Colon (tissue), 2 donors: ENCODE results near the gene CRYAA.
"Not testable (repeated sequence)": the region's sequence is repeated elsewhere in the genome, so short reads cannot be mapped to it uniquely, and the experiment has no call there.

Experiments used
- FAIRE-seq: peaks from 2 replicates; lab custom pipeline; 2012; peaks lifted over from hg19 to GRCh38; lab: Jason Lieb, UNC
- donor health status: control.
- donor health status: control.

The CRYAA gene

DNA sequence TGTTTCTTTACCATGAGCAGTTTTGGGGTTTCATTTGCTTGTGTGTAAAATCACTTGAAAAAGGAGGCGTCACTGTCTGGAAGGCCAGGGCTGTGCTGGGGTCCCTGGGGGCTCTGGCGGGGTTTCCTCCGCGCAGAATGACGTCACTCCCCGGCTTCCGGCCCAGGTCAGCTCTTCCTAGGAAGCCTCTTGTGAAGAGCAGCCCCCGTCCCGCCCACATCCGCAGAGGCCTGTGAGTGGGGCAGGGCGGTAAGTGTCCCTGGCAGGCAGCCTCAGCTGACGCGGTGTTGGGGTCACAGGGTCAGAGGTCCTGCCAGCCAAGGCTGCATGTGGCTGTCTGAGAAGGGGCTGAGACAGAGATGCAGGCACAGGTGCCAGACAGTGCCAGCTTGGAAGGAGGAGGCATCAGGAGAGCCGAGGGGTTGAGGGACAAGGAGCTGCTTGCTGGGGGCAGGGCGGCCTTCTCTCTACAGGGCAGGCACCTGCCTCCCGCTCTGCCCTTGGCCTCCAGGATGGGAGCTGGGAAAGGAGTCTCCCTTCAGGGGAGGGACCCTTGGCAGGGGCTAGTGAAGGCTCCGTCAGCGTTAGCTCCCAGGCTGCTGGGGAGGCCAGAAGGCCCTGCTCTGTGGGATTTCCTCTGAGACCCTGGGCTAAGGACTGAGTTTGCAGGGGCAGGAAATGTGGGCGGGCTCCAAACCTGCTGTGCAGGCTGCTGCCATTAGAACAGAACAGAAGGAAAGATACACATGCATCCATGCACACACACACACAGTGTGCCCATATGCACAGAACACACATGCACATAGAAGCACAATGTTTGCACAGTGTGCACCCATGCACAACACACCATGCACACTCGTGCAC lies 8.5 kb downstream of the CRYAA start:
- not testable (repeated sequence) for FAIRE-seq

DNA sequence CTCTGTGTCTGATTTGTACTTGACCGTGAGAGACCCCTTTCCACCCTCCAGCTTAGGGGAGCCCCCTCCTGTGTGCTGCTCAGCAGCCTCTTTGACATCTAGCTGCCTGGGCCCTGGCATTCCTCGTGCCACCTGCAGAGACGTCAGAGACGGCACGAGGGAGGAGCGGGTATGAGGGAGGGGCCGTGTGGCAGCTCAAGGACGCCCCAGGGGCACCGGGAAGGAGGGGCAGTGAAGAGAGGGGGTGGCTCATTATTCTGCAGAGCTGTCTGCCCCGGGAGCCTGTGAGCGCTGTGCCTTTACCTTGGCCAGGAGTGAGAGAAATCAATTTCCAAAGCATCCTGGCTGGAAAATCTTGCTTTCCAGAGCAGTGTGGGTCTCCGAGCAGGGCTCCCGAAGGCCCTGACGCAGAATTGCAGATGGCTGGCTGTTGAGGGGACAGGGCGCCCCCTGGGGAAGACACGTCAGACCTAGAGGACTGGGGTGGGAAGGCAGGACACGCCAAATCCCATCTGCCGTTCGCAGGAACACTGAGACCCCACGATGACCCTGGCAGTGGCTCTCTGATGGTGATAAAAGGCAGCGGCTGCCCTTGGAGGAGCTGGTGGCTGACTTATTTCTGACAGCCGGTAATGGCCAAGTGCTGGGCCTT lies 9.5 kb downstream of the CRYAA start:
- not testable (repeated sequence) for FAIRE-seq

DNA sequence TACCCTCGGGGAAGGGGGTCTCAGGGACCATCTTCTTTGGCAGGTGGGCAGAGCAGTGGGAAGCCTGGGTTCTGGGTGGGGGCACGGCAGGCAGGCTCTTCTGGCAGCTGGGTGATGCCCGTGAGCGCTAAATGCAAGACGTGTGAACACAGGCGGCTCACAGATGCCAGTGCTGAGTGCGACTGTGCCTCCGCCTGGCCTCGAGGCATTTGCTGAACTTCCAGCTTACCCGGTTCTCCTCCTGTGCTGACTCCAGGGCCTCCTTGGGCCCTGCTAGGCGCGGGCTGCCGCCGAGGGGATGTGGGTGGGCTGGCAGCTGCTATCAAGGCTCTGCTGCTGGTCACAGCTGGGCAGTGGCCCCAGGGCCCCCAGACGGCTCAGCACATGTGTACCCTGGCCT lies 12.2 kb downstream of the CRYAA start:
- FAIRE-seq, result not testable (repeated sequence)

DNA sequence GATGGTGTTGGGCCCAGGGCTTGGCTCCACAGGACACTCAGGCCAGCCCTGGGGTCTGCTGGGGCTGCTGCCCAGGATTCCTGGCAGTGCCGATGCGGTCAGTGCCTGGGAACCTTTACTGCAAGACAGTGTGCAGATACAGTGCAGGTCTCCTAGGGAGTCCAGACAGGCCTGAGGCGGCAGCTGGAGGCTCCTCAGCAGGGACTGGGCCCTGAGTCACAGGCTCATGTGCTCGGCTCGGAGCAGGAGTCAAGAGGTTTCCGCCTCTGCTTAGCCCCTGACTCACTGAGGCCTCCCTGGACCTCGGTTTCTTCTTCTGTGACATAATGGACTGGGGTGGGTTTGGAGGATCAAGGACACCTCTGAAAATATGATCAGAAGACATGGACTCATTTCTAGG lies 18.5 kb downstream of the CRYAA start:
- not testable (repeated sequence) for FAIRE-seq

DNA sequence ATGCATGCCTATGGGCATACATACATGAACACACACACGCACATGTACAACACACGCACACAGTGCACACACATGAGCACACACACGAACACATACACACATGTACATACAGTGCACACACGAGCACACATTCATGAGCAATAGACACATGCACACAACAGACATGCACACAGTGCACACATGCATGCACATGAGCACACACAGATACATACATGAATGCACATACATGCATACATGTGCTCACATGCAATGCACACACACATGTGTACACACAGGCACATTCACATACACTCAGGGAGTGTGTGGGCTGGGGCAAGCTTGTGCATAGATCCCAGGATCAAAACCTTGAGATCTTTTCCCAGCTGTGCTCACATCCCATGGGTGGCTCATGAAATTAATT lies 18.9 kb downstream of the CRYAA start:
- no peak for FAIRE-seq

DNA sequence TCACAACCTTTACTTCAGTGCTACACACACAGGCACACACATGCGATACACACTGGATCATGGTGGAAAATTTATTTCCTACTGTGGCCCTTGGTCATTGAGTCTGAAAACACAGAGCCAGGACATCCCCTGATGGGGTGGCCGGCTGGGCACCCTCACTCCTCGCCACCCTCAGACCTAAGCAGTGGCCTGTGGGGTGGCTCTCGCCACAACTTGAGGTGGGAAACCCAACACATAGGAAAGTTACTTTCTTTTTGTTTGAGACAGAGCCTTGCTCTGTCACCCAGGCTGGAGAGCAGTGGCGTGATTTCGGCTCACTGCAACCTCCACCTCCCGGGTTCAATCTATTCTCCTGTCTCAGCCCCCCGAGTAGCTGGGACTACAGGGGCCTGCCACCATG lies 19.4 kb downstream of the CRYAA start:
- FAIRE-seq, result no peak

DNA sequence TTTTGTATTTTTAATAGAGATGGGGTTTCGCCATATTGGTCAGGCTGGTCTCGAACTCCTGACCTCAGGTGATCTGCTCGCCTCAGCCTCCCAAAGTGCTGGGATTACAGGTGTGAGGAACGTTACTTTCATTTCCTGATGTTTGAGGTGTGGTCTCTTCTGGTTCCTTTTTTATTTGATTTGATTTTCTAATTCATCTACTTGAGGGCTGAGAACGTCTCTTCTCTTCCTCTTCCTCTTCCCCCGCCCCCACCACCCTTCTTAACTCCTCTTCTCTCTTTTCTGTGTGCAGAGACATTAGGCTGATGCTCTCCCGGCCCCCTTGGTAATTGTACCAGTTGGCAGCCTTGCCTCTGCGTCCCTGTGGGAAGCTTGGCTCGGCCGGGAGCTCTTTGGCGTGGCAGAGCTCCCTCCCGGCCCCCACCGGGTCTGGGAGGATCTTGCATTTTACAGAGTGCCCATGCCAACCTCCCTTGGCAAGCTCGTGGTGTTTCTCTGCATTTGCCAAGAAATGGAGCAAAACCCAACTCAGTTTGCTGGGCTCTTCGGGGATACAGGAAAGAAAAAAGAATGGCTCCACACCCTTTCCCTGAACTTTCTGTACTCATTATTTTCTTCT lies 19.9 kb downstream of the CRYAA start:
- no peak for FAIRE-seq

DNA sequence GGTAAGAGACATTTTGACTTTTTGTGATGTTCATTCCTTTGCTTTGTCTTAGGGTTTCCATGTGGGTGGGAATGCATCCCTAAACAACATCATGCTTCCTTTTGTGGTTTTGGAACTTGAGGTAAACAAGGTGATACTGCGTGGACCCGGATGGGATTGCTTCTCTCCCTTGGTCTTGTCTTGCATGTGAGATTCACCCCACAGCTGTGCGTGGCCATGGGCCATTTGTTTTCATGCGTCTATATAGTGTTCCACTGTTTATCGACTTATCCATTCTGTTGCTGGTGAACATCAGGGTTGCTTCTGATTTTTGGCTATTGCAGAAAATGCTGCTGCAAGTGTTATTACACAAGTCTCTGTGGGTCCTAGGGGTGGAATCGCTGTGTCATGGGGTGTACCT lies 21.1 kb downstream of the CRYAA start:
- no peak for FAIRE-seq

DNA sequence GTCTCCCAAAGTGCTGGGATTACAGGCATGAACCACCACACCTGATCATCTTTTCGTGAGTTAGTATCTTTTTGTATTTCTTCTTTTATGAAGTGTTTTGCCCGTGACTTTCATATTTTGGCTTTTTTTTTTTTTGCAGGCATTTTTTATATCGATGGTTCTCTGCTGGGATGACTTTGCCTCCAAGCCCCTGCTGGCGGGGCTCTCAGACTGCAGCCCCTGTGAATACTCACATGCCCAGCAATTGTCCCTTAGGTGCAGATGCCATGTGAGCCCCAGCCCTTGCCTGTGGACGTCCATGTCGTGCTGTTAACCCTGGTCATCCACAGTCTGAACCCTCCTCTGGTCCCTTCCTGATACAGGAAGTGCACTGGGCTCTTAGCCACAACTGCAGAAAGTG lies 21.7 kb downstream of the CRYAA start:
- FAIRE-seq, result no peak

DNA sequence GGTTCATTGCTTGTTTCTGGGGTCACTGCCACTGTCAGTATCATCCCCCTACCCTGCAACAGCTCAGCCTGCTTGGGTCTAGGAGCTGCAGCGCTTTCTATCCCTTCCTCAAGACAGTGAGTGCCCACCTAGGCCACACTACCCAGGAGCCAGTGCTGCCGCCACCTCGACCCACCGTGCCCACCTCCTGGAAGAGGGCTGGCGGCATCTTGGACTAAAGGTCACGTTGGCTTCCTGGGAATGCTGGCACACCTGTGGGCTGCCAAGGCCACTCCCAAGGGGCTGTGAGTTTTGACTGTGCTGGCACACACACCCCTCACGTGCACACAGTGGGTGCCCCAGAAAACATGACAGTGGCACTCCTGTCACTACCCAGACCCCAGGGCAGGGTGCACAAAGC lies 22.1 kb downstream of the CRYAA start:
- no peak for FAIRE-seq

DNA sequence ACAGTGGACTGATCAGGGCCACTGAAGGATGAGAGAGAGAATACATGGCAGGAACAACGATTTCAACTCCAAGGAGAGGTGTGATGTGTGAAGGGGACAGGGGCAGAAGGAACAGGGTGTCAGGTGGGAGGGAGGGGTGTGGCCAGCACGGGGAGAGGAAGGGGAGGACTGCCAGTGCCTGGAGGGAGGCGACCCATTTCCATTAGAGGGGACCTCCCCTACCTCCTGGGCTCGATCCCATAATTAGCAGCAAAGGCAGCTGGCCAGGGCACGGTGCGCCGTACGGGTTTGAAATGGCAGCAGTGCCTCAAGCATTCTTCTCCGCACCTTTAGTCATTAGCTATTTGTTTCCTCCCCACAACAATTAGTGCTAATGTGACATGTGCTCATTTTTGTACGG lies 22.7 kb downstream of the CRYAA start:
- FAIRE-seq, result no peak

DNA sequence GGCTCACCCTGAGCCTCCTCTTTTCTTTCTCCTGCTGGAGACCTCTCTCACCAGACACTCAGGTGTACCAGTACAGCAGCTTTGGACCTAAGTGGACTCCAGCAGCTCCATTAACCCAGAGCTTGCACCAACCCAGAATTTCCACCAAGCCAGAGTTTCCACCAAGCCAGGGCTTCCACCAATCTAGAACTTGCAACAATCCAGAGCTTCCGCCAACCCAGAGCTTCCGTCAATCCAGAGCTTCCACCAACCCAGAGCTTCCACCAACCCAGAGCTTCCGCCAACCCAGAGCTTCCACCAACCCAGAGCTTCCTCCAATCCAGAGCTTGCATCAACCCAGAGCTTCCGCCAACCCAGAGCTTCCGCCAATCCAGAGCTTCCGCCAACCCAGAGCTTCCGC lies 23.2 kb downstream of the CRYAA start:
- no peak for FAIRE-seq

DNA sequence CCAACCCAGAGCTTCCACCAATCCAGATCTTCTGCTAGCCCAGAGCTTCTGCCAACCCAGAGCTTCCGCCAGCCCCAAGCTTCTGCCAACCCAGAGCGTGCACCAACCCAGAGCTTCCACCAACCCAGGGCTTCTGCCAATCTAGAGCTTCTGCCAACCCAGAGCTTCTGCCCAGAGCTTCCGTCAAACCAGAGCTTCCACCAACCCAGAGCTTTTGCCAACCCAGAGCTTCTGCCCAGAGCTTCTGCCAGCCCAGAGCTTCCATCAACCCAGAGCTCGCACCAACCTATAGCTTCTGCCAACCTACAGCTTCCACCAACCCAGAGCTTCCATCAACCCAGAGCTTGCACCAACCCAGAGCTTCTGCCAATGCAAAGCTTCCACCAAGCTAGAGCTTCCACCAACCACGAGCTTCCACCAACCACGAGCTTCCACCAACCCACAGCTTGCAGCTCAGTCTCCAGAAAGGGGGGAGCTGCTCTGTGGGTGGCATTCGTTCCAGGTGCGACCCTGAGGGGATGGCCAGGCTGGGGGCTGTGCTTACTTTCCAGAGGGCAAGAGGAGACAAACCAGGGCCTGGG lies 23.8 kb downstream of the CRYAA start:
- FAIRE-seq, result no peak

DNA sequence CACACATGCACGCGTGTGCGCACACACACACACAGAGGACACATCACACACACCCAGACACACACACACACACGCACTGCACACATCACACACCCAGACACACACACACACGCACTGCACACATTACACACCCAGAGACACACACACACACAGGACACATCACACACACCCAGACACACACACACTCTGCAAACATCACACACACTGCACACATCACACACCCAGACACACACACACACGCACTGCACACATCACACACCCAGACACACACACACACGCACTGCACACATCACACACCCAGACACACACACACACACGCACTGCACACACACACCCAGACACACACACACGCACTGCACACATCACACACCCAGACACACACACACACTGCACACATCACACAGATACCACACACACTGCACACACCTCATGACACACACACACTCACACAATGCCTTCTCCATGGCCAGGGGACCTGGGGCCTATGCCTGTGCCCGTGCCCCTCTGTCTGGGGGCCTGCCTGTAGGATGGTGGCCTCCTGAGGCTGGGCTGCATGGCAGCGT lies 24.4 kb downstream of the CRYAA start:
- FAIRE-seq, result no peak

DNA sequence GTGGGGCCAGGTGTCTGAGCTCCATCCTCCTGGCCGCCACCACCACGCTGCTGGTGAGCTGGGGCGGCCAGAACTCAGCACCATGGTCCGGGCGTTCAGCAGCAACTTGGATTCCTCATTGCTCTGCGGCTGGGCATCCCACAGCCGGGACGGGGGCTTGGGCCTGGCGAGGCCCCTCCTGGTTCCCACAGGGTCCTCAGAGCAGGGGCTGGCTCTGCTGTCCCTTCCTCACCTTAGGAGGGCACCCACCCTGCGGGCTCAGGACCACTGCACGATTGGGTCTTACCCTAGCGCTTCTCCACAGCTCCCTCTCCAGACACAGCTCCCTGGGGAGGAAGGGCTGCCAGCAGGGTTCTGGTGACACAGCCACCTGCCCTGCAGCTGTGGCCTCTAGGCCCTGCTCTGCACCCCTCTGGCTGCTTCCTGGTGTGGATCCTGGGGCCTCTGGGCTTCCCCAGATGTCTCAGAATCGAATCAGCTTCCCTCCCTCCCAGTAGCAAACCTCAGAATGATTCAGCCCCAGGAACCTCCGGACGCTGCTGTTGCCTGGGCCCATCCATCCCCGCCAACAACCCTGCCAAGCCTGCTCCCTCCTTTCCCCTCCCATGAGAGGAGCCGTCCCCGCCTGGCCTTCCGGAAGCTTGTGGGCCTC lies 25.0 kb downstream of the CRYAA start:
- FAIRE-seq, result no peak

DNA sequence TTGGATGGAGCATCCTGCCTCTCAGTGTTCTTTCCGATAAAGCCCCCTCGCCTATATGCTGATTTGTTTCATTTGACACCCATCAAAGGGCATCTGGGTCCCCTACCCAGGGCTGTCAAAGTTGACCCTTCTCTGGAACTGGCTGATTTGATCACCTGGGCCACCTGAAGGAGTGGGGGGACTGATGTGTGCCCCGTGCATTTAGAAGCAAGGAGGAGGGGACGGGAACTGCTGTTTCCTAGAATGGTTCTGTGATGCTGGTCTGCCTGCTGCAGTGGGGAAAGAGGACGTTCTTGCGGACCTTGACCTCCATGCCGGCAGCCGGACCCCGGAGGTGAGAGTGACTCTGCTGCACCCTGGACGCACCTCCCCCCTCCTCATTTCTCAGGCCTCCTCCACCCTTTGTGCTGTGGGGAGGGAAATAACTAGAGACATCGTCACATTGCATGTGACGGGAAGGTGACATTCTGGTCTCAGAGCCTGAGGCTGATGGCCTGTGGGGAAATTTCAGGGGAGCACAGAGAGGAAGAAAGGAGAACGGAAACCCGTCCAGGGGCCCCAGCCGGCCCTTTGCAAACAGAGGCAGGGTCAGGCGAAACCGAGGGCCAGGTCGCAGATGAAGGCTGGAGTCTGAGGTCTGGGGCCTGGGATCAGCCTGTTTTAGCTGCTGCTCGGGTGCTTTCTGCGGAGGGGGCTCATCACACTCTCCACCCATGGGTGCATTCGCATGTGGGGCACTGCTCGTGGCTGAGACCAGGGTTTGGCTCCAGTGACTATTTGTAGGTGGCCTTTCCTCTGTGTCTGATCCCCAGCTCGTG lies 25.7 kb downstream of the CRYAA start:
- no peak for FAIRE-seq

DNA sequence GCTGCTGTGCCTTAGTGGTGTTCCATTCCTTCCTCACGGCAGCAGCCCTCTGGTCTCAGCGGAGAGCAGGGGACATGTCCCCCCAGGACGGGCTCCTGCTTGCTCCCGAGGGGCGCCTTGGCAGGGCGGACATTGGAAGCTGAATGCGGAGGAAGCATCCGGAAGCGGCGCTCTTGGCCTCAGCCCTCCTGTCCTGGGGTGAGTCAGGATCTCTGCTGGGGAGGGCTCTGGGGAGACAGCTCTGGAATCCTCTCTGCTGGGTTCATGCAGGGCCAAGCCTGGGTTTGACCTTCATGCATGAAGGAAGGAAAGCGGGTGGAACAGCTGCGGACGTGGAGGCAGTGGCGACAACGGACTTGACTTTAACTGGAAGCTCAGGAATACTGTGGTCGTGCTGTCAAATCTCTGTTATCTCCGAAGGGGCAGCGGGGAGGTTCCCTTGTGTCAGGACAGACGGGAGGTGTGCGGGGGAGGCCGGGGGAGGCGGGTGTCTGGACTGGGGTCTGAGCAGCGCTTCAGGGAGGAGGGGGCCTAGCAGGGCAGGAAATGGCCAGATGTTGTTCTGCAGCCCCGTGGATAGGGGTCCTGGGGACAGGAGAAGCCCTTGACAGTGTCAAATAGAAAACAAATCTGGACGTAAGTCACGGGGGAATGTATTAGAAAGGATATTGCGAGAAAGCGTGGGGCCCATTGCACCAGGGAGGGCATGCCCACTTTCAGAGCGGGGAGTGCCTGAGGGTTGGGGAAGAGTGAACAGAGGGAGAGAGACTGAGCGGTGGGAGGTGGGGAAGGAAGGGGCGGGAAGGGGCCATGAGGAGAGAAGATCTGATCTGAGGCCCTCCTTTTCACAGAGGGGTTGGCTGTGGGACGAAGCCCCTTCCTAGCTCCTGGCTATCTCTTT lies 26.6 kb downstream of the CRYAA start:
- no peak for FAIRE-seq

DNA sequence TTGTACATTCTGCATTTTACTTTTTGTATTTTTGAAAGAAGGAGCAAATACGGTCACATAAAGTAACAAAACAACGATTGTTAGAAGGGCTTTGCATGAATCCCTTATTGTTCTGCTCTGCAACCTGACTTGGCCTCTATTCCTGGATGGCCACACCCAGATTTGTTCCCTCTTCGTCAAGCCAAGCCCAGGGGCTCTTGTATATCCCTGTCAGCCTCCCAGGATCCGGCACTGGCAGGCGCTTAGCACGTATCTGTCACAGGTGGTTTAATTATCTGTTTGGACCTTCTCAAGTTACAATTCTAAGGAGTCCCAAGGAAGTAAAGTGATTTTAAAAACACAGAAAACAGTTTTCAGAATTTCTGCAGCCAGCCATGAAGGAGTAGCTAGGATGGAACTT lies 28.0 kb downstream of the CRYAA start:
- no peak for FAIRE-seq

DNA sequence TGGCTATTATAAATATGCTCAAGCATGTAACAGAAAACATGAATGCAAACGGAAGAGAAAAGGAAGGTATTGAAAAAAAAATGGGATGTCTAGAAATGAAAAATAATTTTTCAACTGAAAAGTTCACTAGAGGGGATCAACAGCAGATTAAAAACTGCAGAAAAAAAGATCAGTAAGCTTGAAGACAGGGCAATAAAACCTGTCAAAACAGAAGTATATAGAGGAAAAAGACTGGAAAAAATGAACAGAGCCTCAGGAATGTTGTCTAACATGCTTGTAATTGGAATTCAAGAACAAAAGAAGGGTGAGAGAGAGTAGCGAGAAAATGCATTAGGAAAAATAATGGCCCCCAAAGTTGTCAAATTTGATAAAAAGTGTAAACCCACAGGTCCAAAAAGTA lies 29.6 kb downstream of the CRYAA start:
- FAIRE-seq, result no peak

DNA sequence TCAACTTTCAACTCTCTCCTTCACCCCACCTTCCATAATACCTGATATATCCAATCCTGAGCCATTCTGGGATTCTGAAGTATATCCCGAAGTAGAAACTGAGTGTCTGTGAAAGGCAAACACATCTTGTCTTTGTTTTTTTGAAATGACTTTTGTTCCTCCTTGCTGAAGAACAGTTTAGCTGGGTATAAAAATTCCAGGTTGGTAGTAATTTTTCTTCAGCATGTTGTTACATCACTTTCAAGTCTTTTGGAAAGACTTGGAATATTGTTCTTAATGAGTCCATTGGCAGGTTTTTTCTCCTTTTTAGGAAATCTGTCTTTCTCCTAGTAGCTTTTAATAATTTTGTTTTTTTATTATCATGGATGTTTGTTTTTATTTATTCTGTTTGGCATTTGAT lies 32.7 kb downstream of the CRYAA start:
- FAIRE-seq, result no peak
